ENCODE data around the gene MED9. TPM values are rescaled to one million over a fixed set of nuclear protein-coding genes. Genes with fewer than 3 reads are reported as not detected.
A peak's percentile ranks its signal among the peaks of the same experiment; 100 is the strongest.

MED9 gene
- total RNA-seq, 4 donors from 2014 or later: 14.6 to 22.6 (median 17.4) TPM

- no peaks in the 10 kb centered on the region for H3K27me3 ChIP-seq
- no peaks in the 10 kb centered on the region for H3K36me3 ChIP-seq
- H3K4me3 ChIP-seq: no peak overlapping the region
- TF ChIP-seq POLR2A (IDR thresholded peaks at IDR 0.05): no peak
- TF ChIP-seq POLR2AphosphoS5 (IDR thresholded peaks at IDR 0.05): no peak
- TF ChIP-seq EP300 (IDR thresholded peaks at IDR 0.05): no peak
- TF ChIP-seq, protein P1, sequence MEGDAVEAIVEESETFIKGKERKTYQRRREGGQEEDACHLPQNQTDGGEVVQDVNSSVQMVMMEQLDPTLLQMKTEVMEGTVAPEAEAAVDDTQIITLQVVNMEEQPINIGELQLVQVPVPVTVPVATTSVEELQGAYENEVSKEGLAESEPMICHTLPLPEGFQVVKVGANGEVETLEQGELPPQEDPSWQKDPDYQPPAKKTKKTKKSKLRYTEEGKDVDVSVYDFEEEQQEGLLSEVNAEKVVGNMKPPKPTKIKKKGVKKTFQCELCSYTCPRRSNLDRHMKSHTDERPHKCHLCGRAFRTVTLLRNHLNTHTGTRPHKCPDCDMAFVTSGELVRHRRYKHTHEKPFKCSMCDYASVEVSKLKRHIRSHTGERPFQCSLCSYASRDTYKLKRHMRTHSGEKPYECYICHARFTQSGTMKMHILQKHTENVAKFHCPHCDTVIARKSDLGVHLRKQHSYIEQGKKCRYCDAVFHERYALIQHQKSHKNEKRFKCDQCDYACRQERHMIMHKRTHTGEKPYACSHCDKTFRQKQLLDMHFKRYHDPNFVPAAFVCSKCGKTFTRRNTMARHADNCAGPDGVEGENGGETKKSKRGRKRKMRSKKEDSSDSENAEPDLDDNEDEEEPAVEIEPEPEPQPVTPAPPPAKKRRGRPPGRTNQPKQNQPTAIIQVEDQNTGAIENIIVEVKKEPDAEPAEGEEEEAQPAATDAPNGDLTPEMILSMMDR (IDR thresholded peaks at IDR 0.05): no peak
- H3K9me3 ChIP-seq: no peaks in the 10 kb centered on the region
- peak in 1 of 2 donors; percentile 43 for DNase-seq (ENCODE audit: low spot score in 2 of 2)
- 81% methylated on average over 11 of the region's 11 CpGs for WGBS
- H3K27ac ChIP-seq: peak overlapping the region; percentile 76
- H3K4me1 ChIP-seq: peaks cover 25% of the 10 kb centered on the region
Observed at GRCh38 chr17:17440938-17441675, 35.7 kb upstream of the MED9 start.

DNA sequence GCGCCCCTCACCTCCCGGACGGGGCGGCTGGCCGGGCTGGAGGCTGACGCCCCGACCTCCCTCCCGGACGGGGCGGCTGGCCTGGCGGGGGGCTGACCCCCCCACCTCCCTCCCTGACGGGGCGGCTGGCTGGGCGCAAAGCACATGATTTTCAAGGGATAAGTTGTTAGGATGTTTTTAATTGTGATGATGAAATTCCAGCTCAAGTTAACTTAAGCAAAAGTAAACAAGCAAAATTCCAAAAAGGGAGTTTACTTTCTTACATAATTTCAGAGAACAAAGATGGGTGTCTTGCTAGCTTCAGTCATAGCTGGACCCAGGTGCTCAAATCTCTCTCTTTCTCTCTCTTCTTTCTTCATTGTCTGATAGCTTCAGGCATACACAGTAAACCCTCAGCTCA is 33.6 kb upstream of the MED9 start:
- H3K36me3 ChIP-seq: no peaks in the 10 kb centered on the region
- no peaks in the 10 kb centered on the region for H3K9me3 ChIP-seq
- H3K27me3 ChIP-seq: no peaks in the 10 kb centered on the region
- TF ChIP-seq POLR2A (IDR thresholded peaks at IDR 0.05) (no peak), POLR2AphosphoS5 (IDR thresholded peaks at IDR 0.05) (no peak), EP300 (IDR thresholded peaks at IDR 0.05) (no peak)
- TF ChIP-seq, protein P1 (IDR thresholded peaks at IDR 0.05): no peak
- H3K27ac ChIP-seq: peak overlapping the region; percentile 73
- WGBS: 63% methylated on average over 14 of the region's 14 CpGs
- peaks cover 39% of the 10 kb centered on the region for H3K4me1 ChIP-seq
- H3K4me3 ChIP-seq: peak overlapping the region; percentile 3
- peak in 1 of 2 donors; percentile 43 for DNase-seq (ENCODE audit: low spot score in 2 of 2)

GRCh38 chr17:17445296-17445924 is 31.4 kb upstream of the MED9 start:
- H3K4me1 ChIP-seq: peaks cover 37% of the 10 kb centered on the region
- TF ChIP-seq EP300 (IDR thresholded peaks at IDR 0.05): no peak
- no peak for TF ChIP-seq POLR2AphosphoS5 (IDR thresholded peaks at IDR 0.05)
- no peak for TF ChIP-seq POLR2A (IDR thresholded peaks at IDR 0.05)
- TF ChIP-seq, protein P1 (IDR thresholded peaks at IDR 0.05): no peak
- peak in 1 of 2 donors; percentile 55 for DNase-seq (ENCODE audit: low spot score in 2 of 2)

DNA sequence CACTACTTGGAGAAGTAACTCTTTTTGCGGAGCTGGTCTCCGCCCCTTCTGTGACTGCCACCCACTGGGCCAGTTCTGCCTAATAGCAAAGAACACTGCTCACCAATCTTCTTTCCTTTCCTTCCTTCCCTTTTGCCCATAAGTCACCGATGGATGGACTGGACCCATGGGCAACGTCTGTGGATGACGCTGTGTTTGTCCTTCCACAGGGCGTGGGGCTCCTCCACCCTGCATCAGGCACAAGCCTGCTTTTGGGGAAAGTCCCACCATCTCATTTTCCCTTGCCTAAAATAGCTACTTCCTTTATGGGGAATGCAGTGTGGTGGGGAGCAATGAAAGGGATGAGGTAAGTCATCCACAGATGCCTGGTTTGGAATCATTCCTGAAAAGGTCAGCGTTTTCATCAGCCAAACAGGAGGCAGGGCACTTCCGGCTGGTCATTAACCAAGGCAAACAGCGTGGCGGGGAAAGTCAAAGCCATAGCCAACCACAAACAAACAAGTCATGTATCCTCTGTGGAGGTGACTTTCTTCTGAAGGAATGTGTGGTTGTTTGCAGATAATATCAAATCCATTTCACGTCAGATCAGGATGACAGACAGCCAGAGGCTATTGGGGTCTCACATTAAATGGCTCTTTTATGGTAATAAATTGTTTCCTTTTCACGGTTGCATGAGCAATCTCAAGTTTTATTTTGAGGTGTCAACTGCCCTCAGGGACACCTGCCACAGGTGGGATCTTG is 30.7 kb upstream of the MED9 start:
- 54% methylated on average over 12 of the region's 12 CpGs for WGBS
- peak in 2 of 3 donors; percentile 7 to 34 for TF ChIP-seq POLR2AphosphoS5 (IDR thresholded peaks at IDR 0.05)
- TF ChIP-seq, protein P1 (IDR thresholded peaks at IDR 0.05): no peak
- TF ChIP-seq POLR2A (IDR thresholded peaks at IDR 0.05): no peak
- no peak for TF ChIP-seq EP300 (IDR thresholded peaks at IDR 0.05)
- peak overlapping the region; percentile 80 for H3K27ac ChIP-seq
- H3K9me3 ChIP-seq: no peaks in the 10 kb centered on the region
- peaks cover 32% of the 10 kb centered on the region for H3K4me1 ChIP-seq
- H3K36me3 ChIP-seq: no peaks in the 10 kb centered on the region
- DNase-seq (ENCODE audit: low spot score in 2 of 2): peak; percentile 84 to 87
- H3K27me3 ChIP-seq: no peaks in the 10 kb centered on the region
- no peak overlapping the region for H3K4me3 ChIP-seq

More at GRCh38 chr17:17445296-17445924, 31.4 kb upstream of the MED9 start:
- 76% methylated on average over 8 of the region's 8 CpGs for whole genome bisulfite sequencing
- Histone ChIP-seq H3K27ac (peak overlapping the region; percentile 63), H3K36me3 (no peaks in the 10 kb centered on the region), H3K27me3 (no peaks in the 10 kb centered on the region), H3K4me3 (peak overlapping the region; percentile 9), H3K9me3 (no peaks in the 10 kb centered on the region)

All from suprapubic skin (tissue), 4 donors.